ENCODE measurements around the gene SAMD8.

DNA sequence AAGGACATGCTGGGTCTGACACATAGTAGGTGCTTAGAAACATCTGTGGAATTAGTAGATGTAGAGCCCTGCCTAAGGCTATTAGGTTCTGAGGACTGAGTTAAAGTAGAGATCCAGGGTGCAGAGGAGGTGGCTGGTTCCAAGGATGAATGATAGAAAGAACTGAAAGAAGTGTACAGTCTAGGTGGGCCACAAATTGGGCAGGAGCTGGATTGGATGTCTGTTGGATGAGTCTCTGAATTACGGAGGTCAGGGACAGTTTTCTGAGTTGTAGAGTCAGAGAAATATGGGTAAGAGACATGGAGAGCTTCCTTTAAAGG lies 2.0 kb upstream of the SAMD8 start:
- TF ChIP-seq POLR2AphosphoS5 (IDR thresholded peaks at IDR 0.05) = no peak
- TF ChIP-seq, protein P1, sequence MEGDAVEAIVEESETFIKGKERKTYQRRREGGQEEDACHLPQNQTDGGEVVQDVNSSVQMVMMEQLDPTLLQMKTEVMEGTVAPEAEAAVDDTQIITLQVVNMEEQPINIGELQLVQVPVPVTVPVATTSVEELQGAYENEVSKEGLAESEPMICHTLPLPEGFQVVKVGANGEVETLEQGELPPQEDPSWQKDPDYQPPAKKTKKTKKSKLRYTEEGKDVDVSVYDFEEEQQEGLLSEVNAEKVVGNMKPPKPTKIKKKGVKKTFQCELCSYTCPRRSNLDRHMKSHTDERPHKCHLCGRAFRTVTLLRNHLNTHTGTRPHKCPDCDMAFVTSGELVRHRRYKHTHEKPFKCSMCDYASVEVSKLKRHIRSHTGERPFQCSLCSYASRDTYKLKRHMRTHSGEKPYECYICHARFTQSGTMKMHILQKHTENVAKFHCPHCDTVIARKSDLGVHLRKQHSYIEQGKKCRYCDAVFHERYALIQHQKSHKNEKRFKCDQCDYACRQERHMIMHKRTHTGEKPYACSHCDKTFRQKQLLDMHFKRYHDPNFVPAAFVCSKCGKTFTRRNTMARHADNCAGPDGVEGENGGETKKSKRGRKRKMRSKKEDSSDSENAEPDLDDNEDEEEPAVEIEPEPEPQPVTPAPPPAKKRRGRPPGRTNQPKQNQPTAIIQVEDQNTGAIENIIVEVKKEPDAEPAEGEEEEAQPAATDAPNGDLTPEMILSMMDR (IDR thresholded peaks at IDR 0.05) = no peak

All from sigmoid colon (tissue), 4 donors.